C4-2B (cell line): ENCODE results near the gene WFIKKN2.

ENCODE experiments used
- H3K27ac ChIP-seq: fragments of 450-650 bp; 2 replicates; pipeline ENCODE4 v1.5.1; 2017
- CTCF ChIP-seq: fragments of 450-650 bp; conservative IDR thresholded peaks from 2 replicates; pipeline ENCODE4 v1.5.1; 2017; ENCODE audit warnings: mild to moderate bottlenecking
- ZFX ChIP-seq: fragments of 450-650 bp; IDR thresholded peaks from 2 replicates; pipeline ENCODE4 v1.6.1; 2017

The WFIKKN2 gene

GRCh38 chr17:50891577-50891989 is 56.2 kb downstream of the WFIKKN2 start:
- no peak for TF ChIP-seq CTCF
- TF ChIP-seq ZFX, result no peak
- no peak overlapping the region for H3K27ac ChIP-seq
